Ovary (tissue), 3 donors: ENCODE data around the gene IPO7.
"Not testable (repeated sequence)": the region's sequence is repeated elsewhere in the genome, so short reads cannot be mapped to it uniquely, and the experiment has no call there.

Source experiments
- EP300 ChIP-seq: sonication (generic); formaldehyde crosslinking; IDR thresholded peaks from one replicate; pipeline ENCODE4 v1.6.1; 2017; ENCODE audit warnings: antibody characterized with exemption
- TF ChIP-seq, protein P1 (sequence below), 3 donors: fragments of 450-650 bp in 2 of 3; fragments of 200-600 bp in 1 of 3; IDR thresholded peaks; one replicate each; pipeline versions ENCODE4 v1.5.1 to v1.8.0; 2016 to 2022; ENCODE audit warnings: antibody characterized with exemption in 3 of 3, mild to moderate bottlenecking in 1 of 3
- donor health status: DM: no; HTN: no; CAD: no.

GRCh38 chr11:9452023-9452422 is 67.6 kb downstream of the IPO7 start:
- TF ChIP-seq, protein P1, sequence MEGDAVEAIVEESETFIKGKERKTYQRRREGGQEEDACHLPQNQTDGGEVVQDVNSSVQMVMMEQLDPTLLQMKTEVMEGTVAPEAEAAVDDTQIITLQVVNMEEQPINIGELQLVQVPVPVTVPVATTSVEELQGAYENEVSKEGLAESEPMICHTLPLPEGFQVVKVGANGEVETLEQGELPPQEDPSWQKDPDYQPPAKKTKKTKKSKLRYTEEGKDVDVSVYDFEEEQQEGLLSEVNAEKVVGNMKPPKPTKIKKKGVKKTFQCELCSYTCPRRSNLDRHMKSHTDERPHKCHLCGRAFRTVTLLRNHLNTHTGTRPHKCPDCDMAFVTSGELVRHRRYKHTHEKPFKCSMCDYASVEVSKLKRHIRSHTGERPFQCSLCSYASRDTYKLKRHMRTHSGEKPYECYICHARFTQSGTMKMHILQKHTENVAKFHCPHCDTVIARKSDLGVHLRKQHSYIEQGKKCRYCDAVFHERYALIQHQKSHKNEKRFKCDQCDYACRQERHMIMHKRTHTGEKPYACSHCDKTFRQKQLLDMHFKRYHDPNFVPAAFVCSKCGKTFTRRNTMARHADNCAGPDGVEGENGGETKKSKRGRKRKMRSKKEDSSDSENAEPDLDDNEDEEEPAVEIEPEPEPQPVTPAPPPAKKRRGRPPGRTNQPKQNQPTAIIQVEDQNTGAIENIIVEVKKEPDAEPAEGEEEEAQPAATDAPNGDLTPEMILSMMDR (IDR thresholded peaks at IDR 0.05) = not testable (repeated sequence)
- TF ChIP-seq EP300 = not testable (repeated sequence)
